ENCODE data around the gene AKT1.

AKT1 gene

GRCh38 chr14:104739546-104740516 is 55.7 kb downstream of the AKT1 start:
- H3K4me3 ChIP-seq (replicated peaks; ENCODE audit: low read depth, low read length), result no peak overlapping the region
- TF ChIP-seq CTCF (IDR thresholded peaks at IDR 0.05; ENCODE audit: low read depth, low read length, missing control alignments), result no peak
- no peak for DNase-seq (ENCODE audit: extremely low read depth, low read depth)

DNA sequence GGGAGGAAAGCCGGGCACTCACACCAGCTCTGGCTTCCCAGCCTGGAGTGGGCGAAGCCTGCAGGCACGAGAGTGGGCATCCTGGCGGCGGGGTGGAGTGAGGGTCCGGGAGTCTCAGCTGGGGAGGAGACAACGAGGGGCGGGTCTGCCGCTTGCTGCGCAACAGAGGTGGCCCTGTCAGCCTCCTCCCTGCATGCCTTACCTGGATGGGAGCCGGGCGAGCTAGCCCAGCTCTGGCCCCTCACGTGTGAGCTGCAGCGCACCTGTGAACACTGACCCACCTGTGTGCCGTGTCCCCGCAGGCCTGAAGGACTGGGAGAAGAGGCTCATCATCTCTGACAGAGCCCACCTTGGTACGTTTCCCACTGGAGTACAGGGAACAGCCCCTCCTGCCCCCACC is 56.5 kb downstream of the AKT1 start:
- no peak for DNase-seq (ENCODE audit: extremely low read depth, low read depth)
- H3K4me3 ChIP-seq (replicated peaks; ENCODE audit: low read depth, low read length), result no peak overlapping the region
- TF ChIP-seq CTCF (IDR thresholded peaks at IDR 0.05; ENCODE audit: low read depth, low read length, missing control alignments), result no peak

DNA sequence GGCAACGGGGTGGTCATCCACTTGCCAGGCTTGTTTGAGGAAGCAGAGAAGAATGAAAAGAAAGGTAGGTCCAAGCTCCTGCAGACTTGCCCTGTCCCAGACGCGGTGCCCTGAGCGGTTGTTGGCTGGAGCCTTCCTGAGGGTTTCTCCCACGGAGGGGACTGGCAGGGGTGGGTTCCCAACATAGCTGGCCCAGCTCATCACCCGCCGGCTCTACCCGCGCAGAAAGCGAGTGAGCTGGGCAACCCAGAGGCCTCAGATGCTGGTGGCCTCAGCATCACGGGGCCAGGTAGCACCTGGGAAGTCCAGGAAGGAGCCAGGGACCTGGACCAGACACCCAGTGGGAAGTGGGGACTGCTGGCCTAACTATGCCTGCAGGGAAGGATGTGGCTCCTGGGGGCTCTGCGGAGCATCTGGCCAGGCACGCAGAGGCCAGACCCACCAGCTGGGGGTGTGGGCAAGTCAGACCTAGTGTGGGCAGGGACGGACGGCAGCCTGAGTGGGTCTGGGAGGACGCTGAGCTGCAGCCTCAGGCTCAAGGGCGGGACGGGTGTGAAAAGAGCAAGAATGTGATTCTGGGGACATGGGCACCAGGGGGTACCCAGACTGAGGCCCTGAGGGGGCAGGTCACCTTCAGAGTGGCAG is 57.1 kb downstream of the AKT1 start:
- no peak overlapping the region for H3K4me3 ChIP-seq (replicated peaks; ENCODE audit: low read depth, low read length)
- TF ChIP-seq CTCF (IDR thresholded peaks at IDR 0.05; ENCODE audit: low read depth, low read length, missing control alignments), result no peak
- no peak for DNase-seq (ENCODE audit: extremely low read depth, low read depth)

DNA sequence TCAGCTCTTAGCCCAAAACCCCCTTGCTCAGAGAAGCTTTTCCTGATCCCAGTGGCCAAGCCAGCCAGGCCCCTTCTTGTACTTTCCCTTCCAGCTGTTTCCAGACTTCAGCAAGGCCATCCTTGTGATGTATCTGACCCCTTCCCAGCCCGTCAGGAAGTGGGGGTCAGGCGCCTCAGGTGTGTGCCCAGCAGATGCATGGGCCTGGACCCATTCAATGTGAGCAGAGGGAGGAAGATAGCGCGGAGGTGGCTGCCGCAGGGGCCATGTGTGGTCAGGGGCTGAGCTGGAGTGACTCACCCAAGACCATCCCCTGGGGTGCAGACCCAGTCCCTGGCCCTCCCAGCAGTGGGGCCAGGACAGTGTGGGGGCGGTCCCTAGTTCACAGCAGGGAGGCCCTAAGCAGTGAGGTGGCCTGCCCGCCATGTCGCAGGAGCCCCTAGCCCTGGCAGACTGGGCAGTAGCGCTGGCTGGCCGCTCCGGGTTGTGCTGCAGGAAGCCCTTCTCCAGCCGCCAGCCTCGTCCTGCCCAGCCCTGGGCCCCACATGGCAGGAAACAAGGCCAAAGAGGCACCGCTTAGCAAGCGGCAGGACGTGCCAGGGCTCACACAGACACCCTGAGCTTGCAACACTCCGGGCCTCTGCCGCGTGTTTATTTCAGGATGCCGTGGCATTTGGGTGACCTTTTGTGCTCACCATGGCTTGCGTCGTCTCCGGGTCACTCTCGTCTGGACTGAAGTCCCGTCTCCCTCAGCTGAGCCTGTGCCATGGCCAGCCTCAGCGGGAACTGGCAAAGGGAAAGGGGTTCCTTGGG is 59.5 kb downstream of the AKT1 start:
- no peak for TF ChIP-seq CTCF (IDR thresholded peaks at IDR 0.05; ENCODE audit: low read depth, low read length, missing control alignments)
- DNase-seq (ENCODE audit: extremely low read depth, low read depth), result no peak
- no peak overlapping the region for H3K4me3 ChIP-seq (replicated peaks; ENCODE audit: low read depth, low read length)

DNA sequence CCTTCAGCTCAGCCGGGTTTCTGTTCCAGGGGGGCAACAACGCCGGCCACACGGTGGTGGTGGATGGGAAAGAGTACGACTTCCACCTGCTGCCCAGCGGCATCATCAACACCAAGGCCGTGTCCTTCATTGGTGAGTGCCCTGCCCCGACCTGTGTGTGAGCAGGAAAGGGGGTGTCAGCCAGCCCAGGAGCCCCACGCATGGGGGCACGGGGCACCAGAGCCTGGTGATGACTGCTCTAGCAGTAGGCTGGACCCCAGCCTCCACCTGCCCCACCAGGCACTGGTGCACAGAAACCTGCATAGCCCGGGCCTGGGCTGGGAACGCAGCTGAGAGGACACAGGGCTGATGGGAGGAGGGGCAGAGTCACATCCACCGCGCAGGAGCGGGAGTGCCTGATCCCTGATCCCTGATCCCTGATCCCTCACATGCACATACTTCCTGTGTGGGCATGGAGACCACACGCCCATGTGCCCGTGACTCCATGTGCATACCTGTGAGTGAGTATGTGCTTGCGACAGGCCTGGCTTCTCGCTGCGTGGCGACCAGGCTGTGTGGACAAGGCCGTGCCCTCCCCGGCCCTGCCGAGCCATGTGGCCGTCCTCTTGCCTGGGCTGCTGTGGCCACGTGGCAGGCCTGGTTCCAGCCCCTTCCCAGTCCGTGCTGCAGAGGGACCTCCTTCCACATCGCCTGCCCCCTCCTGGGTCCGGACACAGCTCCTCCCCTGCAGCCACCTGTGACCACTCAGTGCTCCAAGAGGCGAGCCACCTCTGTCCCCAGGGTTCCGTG is 60.4 kb downstream of the AKT1 start:
- DNase-seq (ENCODE audit: extremely low read depth, low read depth), result no peak
- TF ChIP-seq CTCF (IDR thresholded peaks at IDR 0.05; ENCODE audit: low read depth, low read length, missing control alignments), result no peak
- H3K4me3 ChIP-seq (replicated peaks; ENCODE audit: low read depth, low read length), result no peak overlapping the region

- DNase-seq (ENCODE audit: extremely low read depth, low read depth), result no peak
- no peak overlapping the region for H3K4me3 ChIP-seq (replicated peaks; ENCODE audit: low read depth, low read length)
- TF ChIP-seq CTCF (IDR thresholded peaks at IDR 0.05; ENCODE audit: low read depth, low read length, missing control alignments), result no peak
Measured at GRCh38 chr14:104734601-104734990, 61.0 kb downstream of the AKT1 start.
